ENCODE data around the gene ADCY9. TPM values are rescaled to one million over a fixed set of nuclear protein-coding genes. Genes with fewer than 3 reads are reported as not detected.

ADCY9 gene
- total and polyA plus RNA-seq, 2 donors from 2014 or later: 6.8 to 23.7 TPM

DNA sequence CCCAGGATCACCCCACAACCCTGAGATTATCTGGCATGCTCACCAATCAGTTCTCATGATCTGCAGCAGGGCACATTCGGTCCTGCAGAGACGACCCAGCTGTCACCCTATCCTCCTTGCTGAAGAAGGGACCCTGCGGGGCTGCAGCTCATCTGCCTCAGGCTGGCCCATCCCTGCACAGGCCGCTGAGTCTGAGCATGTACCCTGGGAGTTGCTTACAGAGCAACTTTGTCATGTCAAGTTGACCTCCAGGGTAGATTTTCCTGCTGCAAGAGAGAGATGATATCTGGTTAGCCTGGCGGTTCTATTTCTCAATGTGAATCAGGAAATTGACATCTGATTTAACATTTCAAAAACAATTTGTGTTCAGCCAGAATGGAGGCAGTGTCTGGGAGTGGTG is 36.0 kb upstream of the ADCY9 start:
- H3K4me3 ChIP-seq (ENCODE audit: low read length in 3 of 3): no peak overlapping the region
- H3K27ac ChIP-seq (ENCODE audit: low read depth in 2 of 2, low read length in 2 of 2): no peak overlapping the region
- H3K9me3 ChIP-seq (ENCODE audit: control insufficient read depth in 2 of 3, insufficient read depth in 1 of 3, low read length in 3 of 3): no peaks in the 10 kb centered on the region
- intact Hi-C loops (cut with DNase I): no loop called here
- DNase-seq (peak in 1 of 5 donors; percentile 46), FAIRE-seq (no peak)
- no peak overlapping the region for H3K9ac ChIP-seq (ENCODE audit: low read length in 3 of 3)
- TF ChIP-seq, protein P1, sequence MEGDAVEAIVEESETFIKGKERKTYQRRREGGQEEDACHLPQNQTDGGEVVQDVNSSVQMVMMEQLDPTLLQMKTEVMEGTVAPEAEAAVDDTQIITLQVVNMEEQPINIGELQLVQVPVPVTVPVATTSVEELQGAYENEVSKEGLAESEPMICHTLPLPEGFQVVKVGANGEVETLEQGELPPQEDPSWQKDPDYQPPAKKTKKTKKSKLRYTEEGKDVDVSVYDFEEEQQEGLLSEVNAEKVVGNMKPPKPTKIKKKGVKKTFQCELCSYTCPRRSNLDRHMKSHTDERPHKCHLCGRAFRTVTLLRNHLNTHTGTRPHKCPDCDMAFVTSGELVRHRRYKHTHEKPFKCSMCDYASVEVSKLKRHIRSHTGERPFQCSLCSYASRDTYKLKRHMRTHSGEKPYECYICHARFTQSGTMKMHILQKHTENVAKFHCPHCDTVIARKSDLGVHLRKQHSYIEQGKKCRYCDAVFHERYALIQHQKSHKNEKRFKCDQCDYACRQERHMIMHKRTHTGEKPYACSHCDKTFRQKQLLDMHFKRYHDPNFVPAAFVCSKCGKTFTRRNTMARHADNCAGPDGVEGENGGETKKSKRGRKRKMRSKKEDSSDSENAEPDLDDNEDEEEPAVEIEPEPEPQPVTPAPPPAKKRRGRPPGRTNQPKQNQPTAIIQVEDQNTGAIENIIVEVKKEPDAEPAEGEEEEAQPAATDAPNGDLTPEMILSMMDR (IDR thresholded peaks at IDR 0.05; ENCODE audit: borderline replicate concordance, extremely low read depth, insufficient read depth): no peak
- H3K27me3 ChIP-seq (ENCODE audit: control insufficient read depth, insufficient read depth, low read length): no peaks in the 10 kb centered on the region
- no peaks in the 10 kb centered on the region for H3K36me3 ChIP-seq (ENCODE audit: control insufficient read depth in 2 of 3, insufficient read depth in 3 of 3, low read length in 3 of 3)
- H3K4me1 ChIP-seq (ENCODE audit: control insufficient read depth in 2 of 3, insufficient read depth in 2 of 3, low read depth in 1 of 3, low read length in 3 of 3): no peaks in the 10 kb centered on the region

DNA sequence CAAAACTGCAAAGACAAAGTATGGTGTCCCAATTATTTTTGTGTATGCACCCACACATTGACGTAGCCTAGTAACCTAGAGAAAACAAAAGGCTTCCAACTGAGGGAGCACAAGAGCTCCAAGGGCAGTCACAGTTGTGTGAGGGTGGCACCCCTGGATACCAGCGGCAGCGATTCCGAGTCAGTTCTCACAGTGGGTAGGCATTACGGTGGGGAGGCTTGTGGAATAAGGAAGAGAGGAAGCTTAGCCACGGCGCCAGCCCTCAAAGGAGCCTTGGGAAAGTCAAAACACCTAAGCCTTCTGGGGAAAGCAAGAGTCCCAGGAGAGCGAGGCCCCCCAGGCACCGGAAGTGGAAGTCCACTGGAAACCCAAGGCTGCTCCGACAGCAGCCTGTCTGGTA is 31.0 kb upstream of the ADCY9 start:
- H3K9me3 ChIP-seq (ENCODE audit: control insufficient read depth in 2 of 3, insufficient read depth in 1 of 3, low read length in 3 of 3): no peaks in the 10 kb centered on the region
- H3K27me3 ChIP-seq (ENCODE audit: control insufficient read depth, insufficient read depth, low read length): no peaks in the 10 kb centered on the region
- H3K4me1 ChIP-seq (ENCODE audit: control insufficient read depth in 2 of 3, insufficient read depth in 2 of 3, low read depth in 1 of 3, low read length in 3 of 3): no peaks in the 10 kb centered on the region
- H3K36me3 ChIP-seq (ENCODE audit: control insufficient read depth in 2 of 3, insufficient read depth in 3 of 3, low read length in 3 of 3): no peaks in the 10 kb centered on the region
- peak in 1 of 5 donors; percentile 54 for DNase-seq
- no peak for FAIRE-seq
- H3K27ac ChIP-seq (ENCODE audit: low read depth in 2 of 2, low read length in 2 of 2): no peak overlapping the region
- TF ChIP-seq, protein P1 (IDR thresholded peaks at IDR 0.05; ENCODE audit: borderline replicate concordance, extremely low read depth, insufficient read depth): no peak
- intact Hi-C loops (cut with DNase I): no loop called here
- no peak overlapping the region for H3K4me3 ChIP-seq (ENCODE audit: low read length in 3 of 3)
- H3K9ac ChIP-seq (ENCODE audit: low read length in 3 of 3): no peak overlapping the region

DNA sequence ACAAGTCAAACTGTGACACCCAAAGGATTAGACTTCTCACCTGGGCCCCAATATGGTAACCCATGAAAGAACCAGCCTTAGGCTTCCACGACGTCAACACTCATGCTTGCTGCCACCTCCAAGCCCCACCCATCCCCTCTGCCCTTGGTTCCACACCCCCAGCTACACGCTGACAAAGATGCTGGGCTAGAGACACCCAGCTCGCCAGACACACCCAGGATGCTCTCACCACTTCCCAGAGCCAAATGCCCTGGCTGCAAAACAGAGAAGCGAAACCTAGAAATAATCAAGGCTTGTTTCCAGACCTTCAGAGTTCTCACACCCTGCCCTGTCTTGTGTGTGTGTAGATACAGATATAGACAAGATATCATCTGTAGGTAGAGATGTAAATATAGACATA is 26.0 kb upstream of the ADCY9 start:
- TF ChIP-seq, protein P1 (IDR thresholded peaks at IDR 0.05; ENCODE audit: borderline replicate concordance, extremely low read depth, insufficient read depth): no peak
- no peaks in the 10 kb centered on the region for H3K36me3 ChIP-seq (ENCODE audit: control insufficient read depth in 2 of 3, insufficient read depth in 3 of 3, low read length in 3 of 3)
- DNase-seq: peak in 1 of 5 donors; percentile 23
- no peaks in the 10 kb centered on the region for H3K9me3 ChIP-seq (ENCODE audit: control insufficient read depth in 2 of 3, insufficient read depth in 1 of 3, low read length in 3 of 3)
- H3K27ac ChIP-seq (ENCODE audit: low read depth in 2 of 2, low read length in 2 of 2): no peak overlapping the region
- intact Hi-C loops (cut with DNase I): no loop called here
- FAIRE-seq: no peak
- no peak overlapping the region for H3K4me3 ChIP-seq (ENCODE audit: low read length in 3 of 3)
- H3K4me1 ChIP-seq (ENCODE audit: control insufficient read depth in 2 of 3, insufficient read depth in 2 of 3, low read depth in 1 of 3, low read length in 3 of 3): no peaks in the 10 kb centered on the region
- no peaks in the 10 kb centered on the region for H3K27me3 ChIP-seq (ENCODE audit: control insufficient read depth, insufficient read depth, low read length)
- H3K9ac ChIP-seq (ENCODE audit: low read length in 3 of 3): no peak overlapping the region

DNA sequence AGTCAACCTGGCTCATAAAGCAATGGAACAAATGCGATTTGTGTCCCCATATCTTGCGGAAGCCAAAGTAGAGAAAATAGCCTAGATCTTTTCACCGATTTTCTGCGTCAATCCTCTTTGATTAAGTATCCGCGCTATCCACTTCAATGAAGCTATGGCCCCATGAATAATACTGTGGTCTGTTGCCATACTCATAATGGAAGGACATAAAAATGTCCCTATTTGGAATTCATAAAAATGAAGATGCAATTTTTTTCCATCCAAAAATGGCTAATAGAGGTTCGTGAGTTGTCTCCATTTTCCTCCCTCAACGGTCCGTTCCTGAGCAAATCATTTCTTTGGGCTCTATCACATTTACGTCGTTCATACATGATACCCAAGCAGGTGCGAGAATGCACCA is 25.4 kb upstream of the ADCY9 start:
- Histone ChIP-seq H3K27me3 (ENCODE audit: control insufficient read depth, insufficient read depth, low read length) (no peaks in the 10 kb centered on the region), H3K27ac (ENCODE audit: low read depth in 2 of 2, low read length in 2 of 2) (no peak overlapping the region), H3K9ac (ENCODE audit: low read length in 3 of 3) (no peak overlapping the region), H3K4me1 (ENCODE audit: control insufficient read depth in 2 of 3, insufficient read depth in 2 of 3, low read depth in 1 of 3, low read length in 3 of 3) (no peaks in the 10 kb centered on the region), H3K9me3 (ENCODE audit: control insufficient read depth in 2 of 3, insufficient read depth in 1 of 3, low read length in 3 of 3) (no peaks in the 10 kb centered on the region), H3K36me3 (ENCODE audit: control insufficient read depth in 2 of 3, insufficient read depth in 3 of 3, low read length in 3 of 3) (no peaks in the 10 kb centered on the region), H3K4me3 (ENCODE audit: low read length in 3 of 3) (no peak overlapping the region)
- FAIRE-seq (no peak), DNase-seq (no peak)
- intact Hi-C loops (cut with DNase I): no loop called here
- TF ChIP-seq, protein P1 (IDR thresholded peaks at IDR 0.05; ENCODE audit: borderline replicate concordance, extremely low read depth, insufficient read depth): no peak

All from kidney (tissue), 14 donors.